HUDEP-2 (cell line): ENCODE results near the gene SLC6A1.

ENCODE experiments used
- DNase-seq, 76 experiments: peaks; one replicate each; lab custom pipeline; 2025; ENCODE audit not compliant: unreplicated experiment in 76 of 76; lab: John Stamatoyannopoulos, UW

SLC6A1 gene

GRCh38 chr3:10992017-10992942 lies at the start of gene SLC6A1:
Gene SLC6A1 (plus strand): TSS chr3:10992748. CDS start chr3:11017212, 24,464 bp downstream.
- no peak for DNase-seq

- no peak for DNase-seq
Measured at GRCh38 chr3:10944866-10945265, 47.7 kb upstream of the SLC6A1 start.

GRCh38 chr3:10945683-10946287 lies 46.8 kb upstream of the SLC6A1 start:
- DNase-seq, result peak in 41 of 76 experiments; percentile 2 to 62 (median 22)

GRCh38 chr3:10946526-10946925 lies 46.0 kb upstream of the SLC6A1 start:
- DNase-seq, result no peak

- DNase-seq, result no peak
Measured at GRCh38 chr3:10948326-10948725, 44.2 kb upstream of the SLC6A1 start.

- no peak for DNase-seq
Measured at GRCh38 chr3:10949197-10949596, 43.4 kb upstream of the SLC6A1 start.

- DNase-seq, result peak in 5 of 76 experiments; percentile 3 to 20 (median 5)
Measured at GRCh38 chr3:10950476-10951294, 41.9 kb upstream of the SLC6A1 start.

- no peak for DNase-seq
Measured at GRCh38 chr3:10951295-10951926, 41.1 kb upstream of the SLC6A1 start.

GRCh38 chr3:10952525-10952924 lies 40.0 kb upstream of the SLC6A1 start:
- no peak for DNase-seq

GRCh38 chr3:10954740-10955139 lies 37.8 kb upstream of the SLC6A1 start:
- DNase-seq, result no peak

- no peak for DNase-seq
Measured at GRCh38 chr3:10955711-10956453, 36.7 kb upstream of the SLC6A1 start.

GRCh38 chr3:10956531-10956930 lies 36.0 kb upstream of the SLC6A1 start:
- DNase-seq, result no peak

GRCh38 chr3:10956986-10957385 lies 35.6 kb upstream of the SLC6A1 start:
- no peak for DNase-seq

GRCh38 chr3:10957976-10958749 lies 34.4 kb upstream of the SLC6A1 start:
- peak in 64 of 76 experiments; percentile 4 to 83 (median 46) for DNase-seq

- DNase-seq, result no peak
Measured at GRCh38 chr3:10960255-10960654, 32.3 kb upstream of the SLC6A1 start.

GRCh38 chr3:10961921-10962320 lies 30.6 kb upstream of the SLC6A1 start:
- DNase-seq, result no peak

- no peak for DNase-seq
Measured at GRCh38 chr3:10962481-10963036, 30.0 kb upstream of the SLC6A1 start.

GRCh38 chr3:10964537-10965167 lies 27.9 kb upstream of the SLC6A1 start:
- peak in 12 of 76 experiments; percentile 1 to 21 (median 10) for DNase-seq
